A549 treated with AZD2906 at 1 μM for 4 hours (cell line): ENCODE results near the gene WNT7A. TPM values are rescaled to one million over a fixed set of nuclear protein-coding genes. Genes with fewer than 3 reads are reported as not detected.

Experiments
- total RNA-seq: library from RNA; stranded (reverse); fragments of 200-300 nt; extraction: Qiagen RNA extraction; gene quantifications from 5 replicates; pipeline ENCODE4 v1.2.3, GENCODE V29; 2022

WNT7A gene
- total RNA-seq = 0.03 to 0.09 TPM (median 0.06 TPM) in 4 of 5 replicates, not detected in the other

DNA sequence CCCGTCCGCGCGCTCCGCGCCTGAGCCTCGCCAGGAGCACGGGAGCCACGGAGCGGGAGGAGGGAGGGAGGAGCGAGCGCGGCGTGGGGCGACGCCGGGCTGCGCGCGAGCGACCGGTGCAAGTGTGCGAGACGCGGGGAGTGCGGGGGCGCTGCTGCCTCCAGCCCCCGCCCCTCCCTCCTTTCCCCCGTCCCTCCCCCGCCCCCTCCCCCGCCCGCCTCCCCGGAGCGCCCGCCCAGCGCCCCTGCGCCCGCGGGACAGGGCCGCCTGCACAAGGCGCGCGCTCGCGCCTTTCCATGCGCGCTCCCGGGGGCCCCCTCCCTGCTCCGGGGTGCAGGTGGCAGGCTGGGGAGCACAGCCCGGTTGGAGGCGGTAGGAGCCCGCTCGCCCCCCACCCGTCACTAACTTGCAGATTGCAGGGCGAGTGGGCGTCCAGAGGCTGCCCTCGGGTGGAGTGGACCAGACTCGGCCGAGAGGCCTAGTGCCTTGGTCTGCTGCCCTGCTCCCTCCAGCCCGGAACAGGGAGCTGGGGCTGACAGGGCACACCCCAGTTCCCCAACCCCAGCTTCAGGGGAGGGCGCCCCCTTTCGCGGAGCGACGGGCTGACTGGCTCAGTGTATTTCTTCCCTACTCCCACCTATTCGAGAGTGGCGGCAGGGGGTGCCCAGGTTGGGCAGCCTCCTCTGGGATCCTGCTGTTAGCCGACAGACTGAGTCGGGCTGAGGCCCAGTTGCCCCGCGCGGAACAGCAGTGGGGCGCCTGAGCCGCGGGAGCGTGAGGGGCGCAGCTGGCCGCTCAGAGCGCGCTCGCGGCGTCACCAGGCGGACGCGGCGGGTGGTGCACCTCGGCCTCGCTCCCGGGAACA, at the start of gene WNT7A:
WNT7A (minus strand) TSS at position 126 of the 865 bp plus-strand sequence. CDS start 255 bp downstream, outside the sequence.

Other genes with a start within 250 kb of the WNT7A start
- gene CHCHD4, start 244.8 kb upstream of the WNT7A start, total RNA-seq = 36.0 to 38.6 TPM (median 37.9 TPM) in 5 replicates
- gene TMEM43, start 245.0 kb upstream of the WNT7A start, total RNA-seq = 133 to 152 TPM (median 145 TPM) in 5 replicates